Endothelial cell of umbilical vein (primary cell): ENCODE data around the gene HNRNPU. TPM values are rescaled to one million over a fixed set of nuclear protein-coding genes. Genes with fewer than 3 reads are reported as not detected.

Experiments
- BruUV-seq: library from RNA; stranded (reverse); fragments of 400-500 nt; replicated peaks from 2 replicates; lab custom pipeline; 2021; lab: Mats Ljungman, UMichigan
- CTCF ChIA-PET: fragments of 300-600, 350-600 bp; sonication (Branson Sonifier 250); formaldehyde crosslinking; loops from one replicate; lab custom pipeline; 2021; ENCODE audit warnings: antibody characterized with exemption, inconsistent platforms; lab: Charles Lee
- POLR2A ChIA-PET: fragments of 300-600, 350-600 bp; sonication (Branson Sonifier 250); formaldehyde crosslinking; loops from one replicate; lab custom pipeline; 2021; ENCODE audit warnings: antibody characterized with exemption, inconsistent platforms; lab: Charles Lee
- DNase-seq: peaks from one replicate; pipeline ENCODE4 v3.0.0-alpha.2; 2011; ENCODE audit warnings: low read depth, low spot score
- FAIRE-seq: peaks from 2 replicates; lab custom pipeline; 2011; peaks lifted over from hg19 to GRCh38; lab: Jason Lieb, UNC
- H2AFZ ChIP-seq: 2 replicates; pipeline ENCODE4 v1.6.0; 2012; ENCODE audit warnings: low read depth, low read length, control low read depth, inconsistent platforms
- H3K27ac ChIP-seq: 2 replicates; pipeline ENCODE4 v1.5.1; 2011; ENCODE audit warnings: low read depth, mild to moderate bottlenecking, control low read depth, low read length, moderate library complexity; ENCODE audit not compliant: insufficient read depth
- H3K27me3 ChIP-seq, 2 experiments: 2 replicates each; pipeline versions ENCODE4 v1.6.0 to v1.6.1; 2011; ENCODE audit warnings: low read length in 2 of 2, mixed read lengths in 1 of 2; ENCODE audit not compliant: control insufficient read depth in 2 of 2, insufficient read depth in 2 of 2
- H3K36me3 ChIP-seq, 2 experiments: 2 replicates in 1 of 2; 3 replicates in 1 of 2; pipeline ENCODE4 v1.5.1; 2011; ENCODE audit warnings: low read length in 2 of 2, mild to moderate bottlenecking in 1 of 2, moderate library complexity in 1 of 2; ENCODE audit not compliant: control insufficient read depth in 2 of 2, insufficient read depth in 2 of 2; ENCODE audit errors: extremely low read depth in 1 of 2
- H3K4me1 ChIP-seq: 3 replicates; pipeline ENCODE4 v1.5.1; 2011; ENCODE audit warnings: mild to moderate bottlenecking, low read length; ENCODE audit not compliant: control insufficient read depth, insufficient read depth; ENCODE audit errors: extremely low read depth
- H3K4me2 ChIP-seq: 2 replicates; pipeline ENCODE4 v1.6.1; 2011; ENCODE audit warnings: low read length, control low read depth, mixed read lengths; ENCODE audit not compliant: insufficient read depth
- H3K4me3 ChIP-seq, 3 experiments: fragments of 200-600 bp in 1 of 3; sonication (generic), shearing (Covaris generic) in 1 of 3; replicated peaks in 1 of 3; 2 replicates each; pipeline ENCODE4 v1.5.1; 2011 to 2016; ENCODE audit warnings: control low read depth in 3 of 3, low read length in 3 of 3, mild to moderate bottlenecking in 2 of 3, inconsistent platforms in 1 of 3, low read depth in 1 of 3, moderate library complexity in 1 of 3; ENCODE audit not compliant: insufficient read depth in 1 of 3
- H3K79me2 ChIP-seq: 2 replicates; pipeline ENCODE4 v1.6.0; 2012; ENCODE audit warnings: low read length, inconsistent platforms; ENCODE audit not compliant: control insufficient read depth, insufficient read depth
- H3K9ac ChIP-seq: replicated peaks from 2 replicates; pipeline ENCODE3; 2011; ENCODE audit warnings: low read length, control low read depth; ENCODE audit not compliant: insufficient read depth; ENCODE audit errors: extremely low read depth
- H3K9me1 ChIP-seq: replicated peaks from 3 replicates; pipeline ENCODE4 v1.6.0; 2011; ENCODE audit warnings: mild to moderate bottlenecking, low read length; ENCODE audit not compliant: control insufficient read depth, insufficient read depth; ENCODE audit errors: extremely low read depth
- H3K9me3 ChIP-seq: replicated peaks from 2 replicates; pipeline ENCODE4 v1.5.1; 2012; ENCODE audit warnings: low read length, inconsistent platforms; ENCODE audit not compliant: control insufficient read depth, insufficient read depth
- H4K20me1 ChIP-seq: replicated peaks from 2 replicates; pipeline ENCODE3; 2011; ENCODE audit warnings: mild to moderate bottlenecking, low read length; ENCODE audit not compliant: control insufficient read depth, insufficient read depth; ENCODE audit errors: extremely low read depth
- CTCF ChIP-seq, 2 donors: IDR thresholded peaks; 1 replicate in 1 of 2; 2 replicates in 1 of 2; pipeline ENCODE4 v1.5.1; 2011; ENCODE audit warnings: low read length in 2 of 2, mild to moderate bottlenecking in 2 of 2, moderate library complexity in 2 of 2, control low read depth in 1 of 2, inconsistent platforms in 1 of 2, low read depth in 1 of 2; ENCODE audit not compliant: insufficient read depth in 1 of 2; ENCODE audit errors: extremely low read depth in 1 of 2
- EZH2 ChIP-seq: IDR thresholded peaks from 2 replicates; pipeline ENCODE4 v1.6.1; 2012; ENCODE audit warnings: borderline replicate concordance, low read depth, mild to moderate bottlenecking, moderate library complexity, low read length, inconsistent platforms; ENCODE audit not compliant: severe bottlenecking
- FOS ChIP-seq: IDR thresholded peaks from 2 replicates; pipeline ENCODE4 v1.6.1; 2011; ENCODE audit warnings: mild to moderate bottlenecking, low read length, moderate library complexity, borderline replicate concordance; ENCODE audit not compliant: insufficient read depth
- GATA2 ChIP-seq: IDR thresholded peaks from 2 replicates; pipeline ENCODE4 v1.7.0; 2011; ENCODE audit warnings: low read depth, mild to moderate bottlenecking, moderate library complexity, mixed read lengths, low read length; ENCODE audit not compliant: insufficient read length, insufficient read depth
- JUN ChIP-seq: IDR thresholded peaks from 2 replicates; pipeline ENCODE4 v1.6.1; 2011; ENCODE audit warnings: borderline replicate concordance, low read depth; ENCODE audit not compliant: insufficient read length, insufficient read depth
- MAX ChIP-seq: IDR thresholded peaks from 2 replicates; pipeline ENCODE4 v1.6.1; 2011; ENCODE audit not compliant: insufficient read depth, insufficient read length
- MYC ChIP-seq: IDR thresholded peaks from one replicate; pipeline ENCODE4 v1.6.1; 2011; ENCODE audit warnings: mild to moderate bottlenecking, low read depth, low read length
- POLR2A ChIP-seq: IDR thresholded peaks from 2 replicates; pipeline ENCODE4 v1.6.1; 2012; ENCODE audit warnings: low read depth, mild to moderate bottlenecking, control low read depth, low read length
- POLR2AphosphoS5 ChIP-seq: IDR thresholded peaks from 2 replicates; pipeline ENCODE4 v1.6.1; 2012; ENCODE audit warnings: low read depth, mild to moderate bottlenecking, control low read depth, low read length, moderate library complexity; ENCODE audit not compliant: insufficient read depth
- dilution Hi-C: fragments of 300-500 bp; cut with MboI; formaldehyde crosslinking; loops from one replicate; pipeline ENCODE4 v1.15.0; 2019; ENCODE audit warnings: low sequenced_read_pairs; ENCODE audit not compliant: extremely low pct_ligation_motif_present
- intact Hi-C: fragments of 100-400 bp; cut with micrococcal nuclease; formaldehyde crosslinking; loops from one replicate; pipeline ENCODE4 v1.10.0; 2022
- polyA plus RNA-seq, 4 experiments: library from polyadenylated mRNA; depleted of rRNA in 3 of 4; stranded (reverse) in 3 of 4; unstranded in 1 of 4; fragments of >200 nt; gene quantifications; 2 replicates each; pipeline versions ENCODE4 v1.2.1 to v1.2.3, GENCODE V29; 2011 to 2012; ENCODE audit warnings: missing spikeins in 1 of 4
- total RNA-seq: library from RNA; stranded (reverse); gene quantifications from 2 replicates; pipeline ENCODE4 v1.2.3, GENCODE V29; 2021

The HNRNPU gene
- total and polyA plus RNA-seq, 2 donors (not counting 3 experiments of a cell fraction or from before 2014, with no cell fraction given) = 68.7 to 417 TPM

- no peak overlapping the region for H2AFZ ChIP-seq
- dilution Hi-C loops = no loop called here
- no peak overlapping the region for H3K9ac ChIP-seq
- H3K4me3 ChIP-seq = no peak overlapping the region
- no peak for FAIRE-seq
- H3K27me3 ChIP-seq = no peaks in the 10 kb centered on the region
- H3K4me1 ChIP-seq = peaks cover 4% of the 10 kb centered on the region
- no peak for DNase-seq
- POLR2A ChIA-PET = no interaction called here
- intact Hi-C loops = no loop called here
- BruUV-seq = no TSS peak
- H3K4me2 ChIP-seq = no peak overlapping the region
- no peaks in the 10 kb centered on the region for H4K20me1 ChIP-seq
- no peak overlapping the region for H3K27ac ChIP-seq
- TF ChIP-seq EZH2 (no peak), MYC (no peak), GATA2 (no peak), CTCF (IDR thresholded peaks at IDR 0.05; ENCODE audit: extremely low read depth in 1 of 2, insufficient read depth in 1 of 2, low read depth in 1 of 2, low read length in 2 of 2) (no peak), FOS (no peak)
- H3K9me3 ChIP-seq = no peaks in the 10 kb centered on the region
- H3K9me1 ChIP-seq = no peaks in the 10 kb centered on the region
- no peaks in the 10 kb centered on the region for H3K79me2 ChIP-seq
- CTCF ChIA-PET = interaction anchor here (1.4 to 2.5 kb wide), 2 partner anchors 18 to 173 kb away, joined by 3 to 7 read pairs; no protein-coding TSS in a partner anchor
- H3K36me3 ChIP-seq = no peaks in the 10 kb centered on the region
These were observed 5.6 kb upstream of the HNRNPU start for GRCh38 chr1:244869950-244870349.

GRCh38 chr1:244869364-244869827, 5.1 kb upstream of the HNRNPU start:
- Histone ChIP-seq H3K9ac (no peak overlapping the region), H3K4me2 (no peak overlapping the region), H3K27me3 (no peaks in the 10 kb centered on the region), H2AFZ (no peak overlapping the region), H3K9me1 (no peaks in the 10 kb centered on the region), H3K36me3 (no peaks in the 10 kb centered on the region), H3K4me1 (peaks cover 7% of the 10 kb centered on the region), H4K20me1 (no peaks in the 10 kb centered on the region), H3K4me3 (no peak overlapping the region), H3K27ac (no peak overlapping the region), H3K9me3 (no peaks in the 10 kb centered on the region), H3K79me2 (no peaks in the 10 kb centered on the region)
- FAIRE-seq = no peak
- CTCF ChIA-PET = interaction anchor here (1.2 to 2.5 kb wide), 3 partner anchors 19 to 173 kb away, joined by 3 to 7 read pairs (median 3); no protein-coding TSS in a partner anchor
- dilution Hi-C loops = no loop called here
- POLR2A ChIA-PET = no interaction called here
- intact Hi-C loops = no loop called here
- no TSS peak for BruUV-seq
- no peak for DNase-seq
- TF ChIP-seq GATA2 (no peak), MYC (no peak), POLR2A (no peak), CTCF (IDR thresholded peaks at IDR 0.05; ENCODE audit: extremely low read depth in 1 of 2, insufficient read depth in 1 of 2, low read depth in 1 of 2, low read length in 2 of 2) (no peak), JUN (no peak), FOS (no peak), POLR2AphosphoS5 (no peak), EZH2 (no peak), MAX (no peak)
